OCI-LY1 (cell line): ENCODE results near the gene INTS7.

Experiments used
- H2AFZ ChIP-seq: fragments of 200-600 bp; sonication (generic), shearing (Covaris generic); 2 replicates; pipeline ENCODE4 v1.6.0; 2014; ENCODE audit warnings: antibody characterized with exemption, mild to moderate bottlenecking, low read length
- H3F3A ChIP-seq: fragments of 200-600 bp; sonication (generic), shearing (Covaris generic); 2 replicates; pipeline ENCODE4 v1.6.0; 2014; ENCODE audit warnings: mild to moderate bottlenecking, antibody characterized with exemption, low read length, moderate library complexity; ENCODE audit not compliant: insufficient read depth
- H3K27ac ChIP-seq: fragments of 200-600 bp; sonication (generic); 2 replicates; pipeline ENCODE4 v1.5.1; 2014; ENCODE audit warnings: low read length, mixed run types, mild to moderate bottlenecking, low read depth; ENCODE audit not compliant: poor library complexity, severe bottlenecking
- H3K27me3 ChIP-seq: fragments of 200-600 bp; sonication (generic); 2 replicates; pipeline ENCODE4 v1.6.0; 2014; ENCODE audit warnings: antibody characterized with exemption, mild to moderate bottlenecking, low read length, moderate library complexity; ENCODE audit not compliant: insufficient read depth
- H3K36me3 ChIP-seq: fragments of 200-600 bp; sonication (generic); 2 replicates; pipeline ENCODE4 v1.6.1; 2014; ENCODE audit warnings: mild to moderate bottlenecking, antibody characterized with exemption, low read length, moderate library complexity, mixed read lengths; ENCODE audit not compliant: insufficient read depth
- H3K4me1 ChIP-seq: fragments of 200-600 bp; sonication (generic); 2 replicates; pipeline ENCODE4 v1.5.1; 2014; ENCODE audit warnings: mild to moderate bottlenecking, low read length, moderate library complexity; ENCODE audit not compliant: insufficient read depth, severe bottlenecking
- H3K4me2 ChIP-seq: fragments of 200-600 bp; sonication (generic), shearing (Covaris generic); 2 replicates; pipeline ENCODE4 v1.6.1; 2014; ENCODE audit warnings: low read length
- H3K4me3 ChIP-seq: fragments of 200-600 bp; sonication (generic); 2 replicates; pipeline ENCODE4 v1.5.1; 2014; ENCODE audit warnings: low read length, low read depth, mild to moderate bottlenecking, mixed read lengths; ENCODE audit not compliant: poor library complexity, severe bottlenecking
- H3K79me2 ChIP-seq: fragments of 200-600 bp; shearing (Covaris generic); 2 replicates; pipeline ENCODE4 v1.6.1; 2016; ENCODE audit warnings: mixed run types, low read length, mixed read lengths; ENCODE audit not compliant: insufficient read depth
- H3K9ac ChIP-seq: fragments of 200-600 bp; sonication (generic), shearing (Covaris generic); 2 replicates; pipeline ENCODE4 v1.6.1; 2014; ENCODE audit warnings: mild to moderate bottlenecking, low read length, mixed read lengths
- H3K9me2 ChIP-seq: fragments of 200-600 bp; sonication (generic), shearing (Covaris generic); 2 replicates; pipeline ENCODE4 v1.6.1; 2014; ENCODE audit warnings: low read depth, mild to moderate bottlenecking, low read length, mixed read lengths
- H3K9me3 ChIP-seq: fragments of 200-600 bp; shearing (Covaris generic); 2 replicates; pipeline ENCODE4 v1.6.1; 2014; ENCODE audit warnings: low read length, mixed read lengths
- H4K20me1 ChIP-seq: fragments of 200-600 bp; sonication (generic), shearing (Covaris generic); 2 replicates; pipeline ENCODE4 v1.6.0; 2016; ENCODE audit warnings: mild to moderate bottlenecking, low read length; ENCODE audit not compliant: insufficient read depth
- EZH2 ChIP-seq: fragments of 200-600 bp; sonication (generic), shearing (Covaris generic); IDR thresholded peaks from 2 replicates; pipeline ENCODE4 v1.8.0; 2017; ENCODE audit warnings: borderline replicate concordance, mixed run types, mild to moderate bottlenecking, antibody characterized with exemption, low read length, moderate library complexity, mixed read lengths
- TF ChIP-seq, protein P1 (sequence below): fragments of 200-600 bp; sonication (generic), shearing (Covaris generic); IDR thresholded peaks from 2 replicates; pipeline ENCODE4 v1.5.1; 2017; ENCODE audit warnings: mild to moderate bottlenecking, antibody characterized with exemption, low read length, moderate library complexity, mixed read lengths

Gene INTS7

DNA sequence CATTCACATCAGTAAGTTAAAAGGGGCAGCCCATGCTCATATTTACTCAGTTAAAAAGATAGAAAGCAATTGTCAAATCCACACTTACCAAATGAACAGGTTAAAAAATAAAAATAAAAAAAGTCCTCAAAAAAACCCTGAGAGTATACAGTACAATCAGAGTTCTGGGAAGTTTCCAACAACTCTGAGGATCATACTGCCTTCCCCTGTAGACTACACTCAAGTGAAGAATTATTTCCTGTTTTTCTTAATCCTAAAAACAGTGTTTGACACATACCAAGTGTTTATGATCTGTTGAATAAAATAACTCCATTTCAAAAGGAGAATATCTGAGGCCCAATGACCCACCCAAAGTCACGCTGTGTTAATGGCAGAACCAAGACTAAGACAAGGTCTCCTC lies 61.8 kb downstream of the INTS7 start:
- no peaks in the 10 kb centered on the region for H4K20me1 ChIP-seq
- no peaks in the 10 kb centered on the region for H3K79me2 ChIP-seq
- TF ChIP-seq EZH2: no peak
- TF ChIP-seq, protein P1, sequence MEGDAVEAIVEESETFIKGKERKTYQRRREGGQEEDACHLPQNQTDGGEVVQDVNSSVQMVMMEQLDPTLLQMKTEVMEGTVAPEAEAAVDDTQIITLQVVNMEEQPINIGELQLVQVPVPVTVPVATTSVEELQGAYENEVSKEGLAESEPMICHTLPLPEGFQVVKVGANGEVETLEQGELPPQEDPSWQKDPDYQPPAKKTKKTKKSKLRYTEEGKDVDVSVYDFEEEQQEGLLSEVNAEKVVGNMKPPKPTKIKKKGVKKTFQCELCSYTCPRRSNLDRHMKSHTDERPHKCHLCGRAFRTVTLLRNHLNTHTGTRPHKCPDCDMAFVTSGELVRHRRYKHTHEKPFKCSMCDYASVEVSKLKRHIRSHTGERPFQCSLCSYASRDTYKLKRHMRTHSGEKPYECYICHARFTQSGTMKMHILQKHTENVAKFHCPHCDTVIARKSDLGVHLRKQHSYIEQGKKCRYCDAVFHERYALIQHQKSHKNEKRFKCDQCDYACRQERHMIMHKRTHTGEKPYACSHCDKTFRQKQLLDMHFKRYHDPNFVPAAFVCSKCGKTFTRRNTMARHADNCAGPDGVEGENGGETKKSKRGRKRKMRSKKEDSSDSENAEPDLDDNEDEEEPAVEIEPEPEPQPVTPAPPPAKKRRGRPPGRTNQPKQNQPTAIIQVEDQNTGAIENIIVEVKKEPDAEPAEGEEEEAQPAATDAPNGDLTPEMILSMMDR: no peak
- H3K27ac ChIP-seq: no peak overlapping the region
- H3K4me3 ChIP-seq: no peak overlapping the region
- H3K4me2 ChIP-seq: no peak overlapping the region
- no peaks in the 10 kb centered on the region for H3K9me2 ChIP-seq
- H3K9me3 ChIP-seq: no peaks in the 10 kb centered on the region
- H3K36me3 ChIP-seq: peaks cover 46% of the 10 kb centered on the region
- H3K4me1 ChIP-seq: no peaks in the 10 kb centered on the region
- H3F3A ChIP-seq: no peaks in the 10 kb centered on the region
- no peak overlapping the region for H3K9ac ChIP-seq
- H2AFZ ChIP-seq: no peak overlapping the region
- no peaks in the 10 kb centered on the region for H3K27me3 ChIP-seq

DNA sequence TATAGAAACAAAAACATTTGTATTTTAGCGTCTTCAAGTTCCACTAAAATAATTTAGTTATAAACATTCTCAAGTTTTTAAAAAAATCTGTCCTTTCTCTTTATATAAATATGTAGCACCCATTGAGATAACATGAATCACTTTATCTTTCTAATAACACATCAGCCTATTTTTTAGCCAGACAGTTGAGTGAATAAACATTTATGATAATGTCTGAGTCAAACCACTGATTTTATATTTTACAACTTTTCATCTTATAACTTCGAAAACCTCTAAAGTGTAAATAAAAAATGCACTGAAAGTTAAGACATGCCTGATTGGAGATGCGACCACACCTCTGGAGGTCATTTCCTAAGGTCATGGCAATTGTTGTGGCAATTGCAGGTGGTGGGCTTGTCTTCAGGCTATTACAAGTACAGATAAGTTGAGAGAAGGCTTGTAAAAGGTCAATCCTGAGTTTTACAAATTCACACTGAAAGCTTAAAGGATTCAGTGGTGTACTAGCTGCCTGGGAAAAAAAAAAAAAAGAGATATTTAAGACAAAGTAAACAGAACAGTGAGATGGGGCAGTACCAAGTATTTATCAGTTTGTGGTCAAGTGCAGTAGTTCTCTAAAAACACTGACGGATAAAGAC lies 67.0 kb downstream of the INTS7 start:
- Histone ChIP-seq H3K9me2 (no peaks in the 10 kb centered on the region), H3K4me3 (no peak overlapping the region), H3F3A (peaks cover 3% of the 10 kb centered on the region; the same call in 1 of the 2 replicates), H3K9me3 (no peaks in the 10 kb centered on the region), H3K4me2 (no peak overlapping the region), H3K9ac (no peak overlapping the region), H3K27ac (no peak overlapping the region), H3K36me3 (peaks cover 34% of the 10 kb centered on the region; the same call in 1 of the 2 replicates), H4K20me1 (no peaks in the 10 kb centered on the region), H3K27me3 (no peaks in the 10 kb centered on the region), H2AFZ (no peak overlapping the region), H3K79me2 (no peaks in the 10 kb centered on the region), H3K4me1 (no peaks in the 10 kb centered on the region)
- TF ChIP-seq EZH2: no peak
- TF ChIP-seq, protein P1: no peak

DNA sequence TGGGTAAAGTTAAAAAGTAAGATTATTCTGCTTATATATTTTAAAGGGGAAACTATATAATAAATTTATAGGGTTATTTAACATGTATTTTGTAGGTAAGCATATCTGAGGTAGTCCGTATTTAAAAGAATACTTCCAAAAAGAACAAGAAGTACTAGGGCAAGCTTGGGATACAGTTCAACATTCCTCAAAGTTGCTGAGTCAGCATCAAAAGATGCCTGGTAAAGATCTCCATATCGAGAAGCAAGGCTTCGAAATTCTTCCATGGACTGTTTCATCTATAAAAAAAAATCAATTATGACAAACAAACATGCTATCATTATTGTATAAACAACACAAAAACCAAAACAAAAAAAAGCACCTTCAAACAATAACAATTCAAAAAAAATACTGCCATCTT lies 67.7 kb downstream of the INTS7 start:
- Histone ChIP-seq H2AFZ (no peak overlapping the region), H3K27ac (no peak overlapping the region), H3K9me3 (no peaks in the 10 kb centered on the region), H3K36me3 (peaks cover 38% of the 10 kb centered on the region), H3K9me2 (no peaks in the 10 kb centered on the region), H3K4me3 (no peak overlapping the region), H3K27me3 (no peaks in the 10 kb centered on the region), H3K79me2 (no peaks in the 10 kb centered on the region), H3K4me1 (no peaks in the 10 kb centered on the region), H3K9ac (no peak overlapping the region), H3F3A (peaks cover 3% of the 10 kb centered on the region; the same call in 1 of the 2 replicates), H3K4me2 (no peak overlapping the region), H4K20me1 (no peaks in the 10 kb centered on the region)
- TF ChIP-seq EZH2: no peak
- TF ChIP-seq, protein P1: no peak
